GM10248 (cell line): ENCODE results near the gene RAB44.
"Not testable (repeated sequence)": the region's sequence is repeated elsewhere in the genome, so short reads cannot be mapped to it uniquely, and the experiment has no call there.

Experiments
- CTCF ChIA-PET: fragments of 300-600 bp; sonication (Branson Sonifier 250); formaldehyde crosslinking; extraction: SDS; loops from one replicate; lab custom pipeline; 2021; ENCODE audit warnings: antibody characterized with exemption; lab: Yijun Ruan, JAX
- POLR2A ChIA-PET: fragments of 350-650 bp; sonication (Branson Sonifier 250); formaldehyde crosslinking; extraction: SDS; loops from one replicate; lab custom pipeline; 2020; ENCODE audit warnings: antibody characterized with exemption; lab: Yijun Ruan, JAX
- DNase-seq: peaks from one replicate; pipeline ENCODE4 v3.0.0; 2012; ENCODE audit errors: extremely low spot score
- CTCF ChIP-seq: IDR thresholded peaks from 2 replicates; pipeline ENCODE4 v1.5.1; 2012; ENCODE audit warnings: mild to moderate bottlenecking, low read depth; ENCODE audit errors: extremely low read depth, missing control alignments, control extremely low read depth

The RAB44 gene

DNA sequence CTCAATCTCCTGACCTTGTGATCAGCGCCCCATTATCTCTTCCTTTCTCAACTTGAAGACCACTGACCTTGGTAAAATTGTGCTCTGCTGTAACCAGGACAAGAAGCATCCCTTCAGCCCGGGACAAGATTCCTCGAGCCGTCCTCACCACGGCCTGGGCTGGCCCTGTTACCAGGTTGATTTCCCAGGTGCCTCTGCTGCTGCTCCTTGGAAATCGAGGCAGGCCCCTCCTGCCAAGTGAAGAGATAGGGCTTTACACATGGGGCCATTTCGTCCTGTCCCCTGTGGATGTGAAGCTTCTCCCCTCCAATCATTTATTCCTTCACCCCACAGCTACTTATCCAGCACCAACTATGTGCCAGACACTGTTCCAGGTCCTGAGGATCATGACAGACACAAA is 21.5 kb downstream of the RAB44 start:
- CTCF ChIA-PET: interaction anchor here (1.0 to 3.1 kb wide), 6 partner anchors 9 to 294 kb away, joined by 3 to 22 read pairs (median 7); no protein-coding TSS in a partner anchor

DNA sequence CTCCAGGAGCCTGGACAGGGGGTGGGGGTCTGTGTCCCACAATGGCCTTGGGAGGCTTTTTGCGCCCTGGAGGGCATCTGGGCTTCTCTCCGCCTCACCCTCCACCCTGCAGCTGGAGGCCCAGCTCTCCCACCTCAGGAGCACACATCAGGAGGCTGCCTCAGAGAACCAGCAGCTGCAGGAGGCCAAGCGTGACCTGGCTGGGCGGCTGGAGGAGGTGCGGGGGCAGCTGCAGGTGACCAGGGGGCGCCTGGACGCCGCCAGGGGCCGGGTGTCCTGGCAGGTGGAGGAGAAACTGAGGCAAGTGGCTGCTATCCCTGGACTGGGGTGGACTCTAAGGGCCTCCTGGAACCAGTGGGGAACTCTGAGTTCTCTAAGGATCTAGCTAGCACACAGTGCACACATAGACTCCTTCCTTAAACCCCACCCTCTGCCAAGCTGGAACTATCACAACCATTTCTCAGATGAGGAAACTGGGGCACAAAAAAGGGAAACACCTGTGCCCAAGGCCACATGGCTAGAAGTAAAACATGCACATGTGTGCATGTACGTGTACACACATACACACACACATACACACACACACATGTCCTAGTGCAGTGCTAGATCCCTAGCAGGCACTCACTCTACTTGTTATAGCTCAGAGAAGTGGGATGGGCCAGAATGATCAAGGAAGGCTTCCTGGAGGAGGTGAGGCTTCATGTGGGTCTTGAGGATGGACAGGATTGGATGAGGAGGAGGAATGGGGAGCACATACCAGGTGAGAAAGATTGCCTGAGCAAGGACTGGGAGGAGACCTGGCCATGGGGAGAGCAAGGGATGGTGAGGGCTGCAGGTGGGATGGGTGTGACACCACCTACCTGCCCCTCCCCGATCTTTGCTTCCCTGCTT is 22.9 kb downstream of the RAB44 start:
- CTCF ChIA-PET: interaction anchor here (1.0 to 3.1 kb wide), 9 partner anchors 9 to 295 kb away, joined by 3 to 22 read pairs (median 4); no protein-coding TSS in a partner anchor
- TF ChIP-seq CTCF: no peak
- no peak for DNase-seq

More for the DNA sequence above, 21.5 kb downstream of the RAB44 start:
- POLR2A ChIA-PET: no interaction called here
- DNase-seq: no peak
- TF ChIP-seq CTCF: no peak

GRCh38 chr6:36721369-36722140 is 23.9 kb downstream of the RAB44 start:
- CTCF ChIA-PET: interaction anchor here (1.0 to 3.1 kb wide), 7 partner anchors 11 to 106 kb away, joined by 3 to 22 read pairs (median 4); no protein-coding TSS in a partner anchor
- no peak for TF ChIP-seq CTCF
- DNase-seq: no peak
- POLR2A ChIA-PET: interaction anchor here (0.6 kb wide), 2 partner anchors 107 to 162 kb away, joined by 4 to 5 read pairs; no protein-coding TSS in a partner anchor

More for the DNA sequence above, 22.9 kb downstream of the RAB44 start:
- POLR2A ChIA-PET: interaction anchor here (0.6 kb wide), 1 partner anchor 120 kb away, joined by 3 read pairs; no protein-coding TSS in a partner anchor

GRCh38 chr6:36722365-36722764 is 24.7 kb downstream of the RAB44 start:
- TF ChIP-seq CTCF: no peak
- DNase-seq: no peak
- POLR2A ChIA-PET: no interaction called here
- CTCF ChIA-PET: interaction anchor here (0.8 to 3.1 kb wide), 9 partner anchors 8 to 114 kb away, joined by 3 to 22 read pairs (median 3); no protein-coding TSS in a partner anchor

DNA sequence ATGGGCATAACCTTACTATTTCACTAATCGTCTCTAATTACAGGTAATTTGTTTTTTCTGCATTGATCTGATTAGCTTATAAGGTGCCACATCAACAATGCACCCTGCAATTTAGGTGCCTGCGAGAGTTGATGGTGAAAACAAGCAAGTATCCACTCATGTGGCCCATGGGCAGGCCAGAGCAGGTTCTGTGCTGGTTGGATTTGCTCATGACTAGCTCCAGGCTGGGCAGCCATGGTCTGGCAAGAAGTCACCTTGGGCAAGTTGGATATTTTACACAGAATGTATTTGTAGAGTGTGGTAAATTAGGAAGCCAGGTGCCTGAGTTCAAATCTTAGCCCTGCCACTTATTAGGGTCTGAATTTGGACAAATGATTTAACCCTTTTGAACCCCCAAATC is 25.3 kb downstream of the RAB44 start:
- no peak for TF ChIP-seq CTCF
- no peak for DNase-seq
- ChIA-PET CTCF (interaction anchor here (0.8 to 3.4 kb wide), 12 partner anchors 9 to 437 kb away, joined by 3 to 20 read pairs (median 4); no protein-coding TSS in a partner anchor), POLR2A (interaction anchor here (0.5 kb wide), 1 partner anchor 114 kb away, joined by 7 read pairs; no protein-coding TSS in a partner anchor)

DNA sequence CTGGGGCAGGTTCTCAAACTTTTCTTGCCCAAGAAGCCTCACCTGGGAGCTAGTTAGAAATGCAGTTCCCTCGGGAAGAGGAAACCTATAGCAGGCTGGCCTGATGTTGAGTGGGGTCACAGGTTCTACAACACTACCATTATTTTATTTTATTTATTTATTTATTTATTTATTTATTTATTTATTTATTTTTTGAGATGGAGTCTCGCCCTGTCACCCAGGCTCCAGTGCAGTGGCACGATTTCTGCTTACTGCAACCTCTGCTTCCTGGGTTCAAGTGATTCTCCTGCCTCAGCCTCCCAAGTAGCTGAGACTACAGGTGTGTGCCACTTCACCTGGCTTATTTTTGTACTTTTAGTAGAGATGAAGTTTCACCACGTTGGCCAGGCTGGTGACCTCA is 26.4 kb downstream of the RAB44 start:
- not testable (repeated sequence) for DNase-seq
- POLR2A ChIA-PET: interaction anchor here (1.0 kb wide), 1 partner anchor 34 kb away, joined by 3 read pairs; no protein-coding TSS in a partner anchor
- CTCF ChIA-PET: interaction anchor here (0.7 to 3.4 kb wide), 27 partner anchors 9 to 414 kb away, joined by 3 to 20 read pairs (median 5); no protein-coding TSS in a partner anchor
